HepG2 (cell line): ENCODE data around the gene TEX51. TPM values are rescaled to one million over a fixed set of nuclear protein-coding genes. Genes with fewer than 3 reads are reported as not detected.

ENCODE experiments used
- ATAC-seq: fragments of 200-7000 bp; cut with Tn5 transposase; 3 replicates; pipeline ENCODE4 v1.9.1; 2020; ENCODE audit warnings: mild to moderate bottlenecking, moderate library complexity
- BruUV-seq: library from RNA; stranded (reverse); fragments of 400-500 nt; replicated peaks from 2 replicates; lab custom pipeline; 2021; lab: Mats Ljungman, UMichigan
- CTCF ChIA-PET: fragments of 300-600 bp; formaldehyde crosslinking; extraction: SDS; loops from one replicate; lab custom pipeline; 2021; ENCODE audit warnings: low total read pairs, inconsistent platforms, low intra/inter-chr PET ratio; lab: Yijun Ruan, JAX
- POLR2A ChIA-PET: fragments of 350-600 bp; sonication (Branson Sonifier 250); formaldehyde crosslinking; loops from one replicate; lab custom pipeline; 2020; ENCODE audit warnings: antibody characterized with exemption, inconsistent platforms; lab: Yijun Ruan, JAX
- DNase-seq: peaks from one replicate; pipeline ENCODE4 v3.0.0-alpha.2; 2015; ENCODE audit warnings: low spot score
- FAIRE-seq: peaks from 3 replicates; lab custom pipeline; 2011; peaks lifted over from hg19 to GRCh38; lab: Jason Lieb, UNC
- H2AFZ ChIP-seq: one replicate; pipeline ENCODE4 v1.6.1; 2011; ENCODE audit warnings: low read length, inconsistent platforms
- H3K27ac ChIP-seq: fragments of 300-600 bp; 3 replicates; pipeline ENCODE4 v1.8.0; 2011; ENCODE audit warnings: mixed run types, mild to moderate bottlenecking, mixed read lengths, low read length, inconsistent platforms; ENCODE audit not compliant: insufficient read depth; ENCODE audit errors: extremely low read length
- H3K27me3 ChIP-seq, 2 experiments: fragments of 200-600 bp in 1 of 2; 2 replicates in 1 of 2; 3 replicates in 1 of 2; pipeline versions ENCODE4 v1.6.0 to v1.8.0; 2011; ENCODE audit warnings: low read length in 2 of 2, mild to moderate bottlenecking in 2 of 2, moderate library complexity in 2 of 2, inconsistent platforms in 1 of 2; ENCODE audit not compliant: insufficient read depth in 2 of 2, control insufficient read depth in 1 of 2
- H3K36me3 ChIP-seq, 2 experiments: fragments of 200-600 bp in 1 of 2; replicated peaks in 1 of 2; 2 replicates in 1 of 2; 3 replicates in 1 of 2; pipeline versions ENCODE4 v1.5.1 to v1.8.0; 2011; ENCODE audit warnings: low read length in 2 of 2, inconsistent platforms in 1 of 2; ENCODE audit not compliant: insufficient read depth in 2 of 2, control insufficient read depth in 1 of 2
- H3K4me1 ChIP-seq: 2 replicates; pipeline ENCODE4 v1.5.1; 2012; ENCODE audit warnings: low read length, inconsistent platforms; ENCODE audit not compliant: insufficient read depth
- H3K4me2 ChIP-seq: 2 replicates; pipeline ENCODE4 v1.6.0; 2011; ENCODE audit warnings: low read depth, low read length, inconsistent platforms
- H3K4me3 ChIP-seq, 3 experiments: fragments of 200-600 bp in 1 of 3; sonication (generic), shearing (Covaris generic) in 1 of 3; replicated peaks in 1 of 3; 2 replicates each; pipeline ENCODE4 v1.5.1; 2011 to 2016; ENCODE audit warnings: low read length in 3 of 3, inconsistent platforms in 2 of 3, low read depth in 2 of 3, mild to moderate bottlenecking in 2 of 3, control low read depth in 1 of 3, mixed read lengths in 1 of 3; ENCODE audit not compliant: insufficient read depth in 1 of 3
- H3K79me2 ChIP-seq: one replicate; pipeline ENCODE4 v1.6.1; 2011; ENCODE audit warnings: low read length, inconsistent platforms; ENCODE audit not compliant: insufficient read depth
- H3K9ac ChIP-seq: 2 replicates; pipeline ENCODE4 v1.6.0; 2011; ENCODE audit warnings: mild to moderate bottlenecking, low read depth, low read length, inconsistent platforms; ENCODE audit not compliant: insufficient read depth
- H3K9me3 ChIP-seq: 2 replicates; pipeline ENCODE4 v1.5.1; 2012; ENCODE audit warnings: mild to moderate bottlenecking, low read length
- H4K20me1 ChIP-seq: 2 replicates; pipeline ENCODE4 v1.6.0; 2011; ENCODE audit warnings: inconsistent platforms, mild to moderate bottlenecking, low read length, moderate library complexity; ENCODE audit not compliant: insufficient read depth
- CBFB ChIP-seq: sonication (generic); formaldehyde crosslinking; IDR thresholded peaks from 2 replicates; pipeline ENCODE4 v1.4.0; 2020; ENCODE audit warnings: missing genetic modification reagents
- FUBP1 ChIP-seq: sonication (generic); formaldehyde crosslinking; IDR thresholded peaks from 2 replicates; pipeline ENCODE4 v1.5.1; 2020; ENCODE audit warnings: missing genetic modification reagents, mild to moderate bottlenecking, borderline replicate concordance
- JUNB ChIP-seq: sonication (generic); formaldehyde crosslinking; IDR thresholded peaks from 2 replicates; pipeline ENCODE4 v1.8.0; 2022; ENCODE audit warnings: missing genetic modification reagents, mild to moderate bottlenecking, borderline replicate concordance
- KDM1A ChIP-seq: IDR thresholded peaks from 2 replicates; pipeline ENCODE4 v1.6.1; 2016; ENCODE audit warnings: missing compliant biosample characterization
- NRL ChIP-seq: sonication (generic); formaldehyde crosslinking; IDR thresholded peaks from 2 replicates; pipeline ENCODE4 v1.5.0; 2020; ENCODE audit warnings: missing genetic modification reagents, mild to moderate bottlenecking, moderate library complexity, borderline replicate concordance
- PCBP1 ChIP-seq: fragments of 200-400 bp; formaldehyde crosslinking; IDR thresholded peaks from 2 replicates; pipeline ENCODE4 v1.6.1; 2017; ENCODE audit warnings: mild to moderate bottlenecking, low read depth, low read length, borderline replicate concordance
- ZBTB1 ChIP-seq: sonication (generic); formaldehyde crosslinking; IDR thresholded peaks from 2 replicates; pipeline ENCODE4 v1.4.0; 2020; ENCODE audit warnings: missing genetic modification reagents, borderline replicate concordance
- ZC3H4 ChIP-seq: sonication (generic); formaldehyde crosslinking; IDR thresholded peaks from 2 replicates; pipeline ENCODE4 v1.4.0; 2020; ENCODE audit warnings: missing genetic modification reagents, borderline replicate concordance
- ZNF30 ChIP-seq: sonication (generic); formaldehyde crosslinking; IDR thresholded peaks from 2 replicates; pipeline ENCODE4 v1.5.0; 2020; ENCODE audit warnings: mild to moderate bottlenecking, missing genetic modification reagents
- ZNF441 ChIP-seq: sonication (generic); formaldehyde crosslinking; IDR thresholded peaks from 2 replicates; pipeline ENCODE4 v1.7.0; 2021; ENCODE audit warnings: missing genetic modification reagents, borderline replicate concordance
- ZNF737 ChIP-seq: sonication (generic); formaldehyde crosslinking; IDR thresholded peaks from 2 replicates; pipeline ENCODE4 v1.5.0; 2020; ENCODE audit warnings: missing genetic modification reagents, mild to moderate bottlenecking, borderline replicate concordance
- WGBS: methylation state at CpG from one replicate; pipeline ENCODE4 v1.1.6; 2017; ENCODE audit warnings: low lambda C conversion rate; 5-methylcytosine and 5-hydroxymethylcytosine counted together
- in situ Hi-C: cut with HindIII; loops from 2 replicates; pipeline ENCODE4 v1.10.0; 2017; ENCODE audit warnings: low pct_unique_long_range_greater_than_20kb; ENCODE audit not compliant: extremely low pct_ligation_motif_present
- intact Hi-C: fragments of 100-400 bp; cut with micrococcal nuclease; formaldehyde crosslinking; loops from one replicate; pipeline ENCODE4 v1.10.0; 2022; ENCODE audit not compliant: unreplicated experiment
- polyA plus RNA-seq, 8 experiments: library from polyadenylated mRNA; depleted of rRNA in 3 of 8; stranded (reverse) in 7 of 8; unstranded in 1 of 8; fragments of >200 nt; fragmentation: Illumina TruSeq in 4 of 8; extraction: Trizol in 4 of 8; gene quantifications; 2 replicates each; pipeline versions ENCODE4 v1.2.1 to v1.2.3, GENCODE V29; 2011 to 2016; ENCODE audit warnings: low read depth in 4 of 8, missing spikeins in 1 of 8, mixed read lengths in 1 of 8; ENCODE audit not compliant: insufficient read depth in 1 of 8
- total RNA-seq, 5 experiments: library from RNA; depleted of rRNA; stranded (reverse); fragments of >200 nt; fragmentation: Illumina TruSeq; extraction: Trizol; gene quantifications; 2 replicates each; pipeline ENCODE4 v1.2.3, GENCODE V29; 2016; ENCODE audit warnings: low read depth in 1 of 5
- TF ChIP-seq, protein P1 (sequence below): IDR thresholded peaks from 2 replicates; pipeline ENCODE4 v1.6.1; 2016; ENCODE audit warnings: low read depth

Gene TEX51
- total and polyA plus RNA-seq, 2 of the 13 experiments (the other 11 are each of a cell fraction or from before 2014, with no cell fraction given) = not detected

GRCh38 chr2:126906781-126907180, 8.1 kb downstream of the TEX51 start:
- CTCF ChIA-PET = no interaction called here
- no peak overlapping the region for H3K27ac ChIP-seq
- FAIRE-seq = no peak
- no peaks in the 10 kb centered on the region for H3K79me2 ChIP-seq
- H3K36me3 ChIP-seq = no peaks in the 10 kb centered on the region
- 4% methylated on average over 3 of the region's 6 CpGs for WGBS
- no peak overlapping the region for H3K4me3 ChIP-seq
- ATAC-seq = no peak
- peaks cover 2 to 27% of the 10 kb centered on the region in 2 experiments; a peak in 2 of 5 replicates for H3K27me3 ChIP-seq
- BruUV-seq = no TSS peak
- TF ChIP-seq, protein P1, sequence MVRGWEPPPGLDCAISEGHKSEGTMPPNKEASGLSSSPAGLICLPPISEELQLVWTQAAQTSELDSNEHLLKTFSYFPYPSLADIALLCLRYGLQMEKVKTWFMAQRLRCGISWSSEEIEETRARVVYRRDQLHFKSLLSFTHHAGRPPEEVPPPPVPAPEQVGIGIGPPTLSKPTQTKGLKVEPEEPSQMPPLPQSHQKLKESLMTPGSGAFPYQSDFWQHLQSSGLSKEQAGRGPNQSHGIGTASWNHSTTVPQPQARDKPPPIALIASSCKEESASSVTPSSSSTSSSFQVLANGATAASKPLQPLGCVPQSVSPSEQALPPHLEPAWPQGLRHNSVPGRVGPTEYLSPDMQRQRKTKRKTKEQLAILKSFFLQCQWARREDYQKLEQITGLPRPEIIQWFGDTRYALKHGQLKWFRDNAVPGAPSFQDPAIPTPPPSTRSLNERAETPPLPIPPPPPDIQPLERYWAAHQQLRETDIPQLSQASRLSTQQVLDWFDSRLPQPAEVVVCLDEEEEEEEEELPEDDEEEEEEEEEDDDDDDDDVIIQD (CRISPR knock-in tag) = no peak
- TF ChIP-seq PCBP1 = no peak
- no peak for TF ChIP-seq ZBTB1 (CRISPR knock-in tag)
- TF ChIP-seq ZNF441 (CRISPR knock-in tag) = no peak
- TF ChIP-seq CBFB (CRISPR knock-in tag) = no peak
- TF ChIP-seq KDM1A (CRISPR knock-in tag) = no peak
- no peak for TF ChIP-seq FUBP1 (CRISPR knock-in tag)
- TF ChIP-seq ZNF30 (CRISPR knock-in tag) = no peak
- no peak for TF ChIP-seq ZC3H4 (CRISPR knock-in tag)
- no peak for TF ChIP-seq ZNF737 (CRISPR knock-in tag)
- no peak for TF ChIP-seq NRL (CRISPR knock-in tag)
- TF ChIP-seq JUNB (CRISPR knock-in tag) = no peak
- H2AFZ ChIP-seq = no peak overlapping the region
- in situ Hi-C loops (no loop called here), intact Hi-C loops (no loop called here)
- peaks cover 12% of the 10 kb centered on the region for H3K4me1 ChIP-seq
- no peak for DNase-seq
- no peak overlapping the region for H3K4me2 ChIP-seq
- POLR2A ChIA-PET = no interaction called here
- H3K9ac ChIP-seq = no peak overlapping the region
- no peaks in the 10 kb centered on the region for H3K9me3 ChIP-seq
- H4K20me1 ChIP-seq = no peaks in the 10 kb centered on the region
